ENCODE results near the gene RNU6-8. TPM values are rescaled to one million over a fixed set of nuclear protein-coding genes. Genes with fewer than 3 reads are reported as not detected.

The RNU6-8 gene
- total and polyA plus RNA-seq, 2 donors (not counting 1 experiment from before 2014, with no cell fraction given): not detected

DNA sequence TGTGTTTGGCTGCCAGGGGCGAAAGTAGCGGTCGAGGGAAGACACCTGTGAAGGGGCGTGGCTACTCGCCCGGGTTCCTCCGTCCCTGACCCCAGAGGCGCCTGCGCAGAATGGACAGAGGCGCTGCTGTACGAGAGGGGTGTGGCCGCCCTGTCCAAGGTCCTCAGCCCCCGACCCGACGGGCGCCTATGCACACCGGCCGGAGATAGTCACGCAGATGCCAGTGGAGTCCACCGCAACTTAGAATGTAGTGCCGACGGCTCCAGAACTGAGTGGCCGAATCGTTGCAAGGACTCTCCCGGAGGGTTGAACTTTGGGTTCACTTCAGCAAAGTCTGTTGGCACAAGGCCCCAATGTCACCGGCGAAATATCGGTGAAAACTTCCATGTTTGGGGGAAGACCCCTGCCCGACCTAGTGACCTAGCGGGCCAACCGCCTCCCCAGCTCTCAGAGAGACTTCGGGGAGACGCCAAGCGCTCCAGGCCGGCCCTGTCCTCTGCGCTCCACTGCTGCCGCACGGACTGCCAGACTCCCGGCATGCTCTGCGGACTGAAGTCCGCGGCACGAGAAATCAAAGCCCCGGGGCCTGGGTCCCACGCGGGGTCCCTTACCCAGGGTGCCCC, 1.8 kb downstream of the RNU6-8 start:
- intact Hi-C loops (cut with micrococcal nuclease): loop anchor here (2.0 to 10.0 kb wide), 4 partner anchors 47 to 1174 kb away; partner anchors contain the start of genes AP4S1, DTD2, HECTD1 and STRN3
- CTCF ChIA-PET: interaction anchor here (1.4 to 2.5 kb wide), 2 partner anchors 125 to 994 kb away, joined by 3 to 13 read pairs; partner anchors contain the start of genes ARHGAP5 and HECTD1
- H3K79me2 ChIP-seq (ENCODE audit: control insufficient read depth, insufficient read depth, low read length): no peaks in the 10 kb centered on the region
- H3K36me3 ChIP-seq (replicated peaks in 1 of 2; ENCODE audit: control extremely low read depth in 1 of 2, control insufficient read depth in 1 of 2, extremely low read depth in 1 of 2, insufficient read depth in 2 of 2, low read length in 1 of 2): no peaks in the 10 kb centered on the region
- peak overlapping the region; percentile 99 for H3K27ac ChIP-seq (ENCODE audit: low read length in 2 of 2)
- H3K27me3 ChIP-seq (replicated peaks in 1 of 4; ENCODE audit: control extremely low read depth in 1 of 4, control insufficient read depth in 3 of 4, insufficient read depth in 4 of 4, low read length in 3 of 4): no peaks in the 10 kb centered on the region
- POLR2A ChIA-PET: interaction anchor here (2.4 kb wide), 1 partner anchor 124 kb away, joined by 33 read pairs; the partner anchor contains the start of gene ARHGAP5
- H2AFZ ChIP-seq (ENCODE audit: insufficient read depth, low read depth, low read length, poor library complexity, severe bottlenecking): peak overlapping the region; percentile 86
- peak; percentile 65 for ATAC-seq (ENCODE audit: low read depth)
- peak overlapping the region; percentile 77 for H3K4me2 ChIP-seq (replicated peaks; ENCODE audit: low read depth, low read length, poor library complexity, severe bottlenecking)
- Mint-ChIP-seq H3K27me3 (no peaks in the 10 kb centered on the region), H3K27ac (peak overlapping the region; percentile 99), H3K4me1 (peaks cover 44% of the 10 kb centered on the region), H3K9me3 (ENCODE audit: insufficient read depth) (no peaks in the 10 kb centered on the region), H3K4me3 (peak overlapping the region; percentile 92)
- H3K9ac ChIP-seq (ENCODE audit: low read length): peak overlapping the region; percentile 93
- no peaks in the 10 kb centered on the region for H3K9me3 ChIP-seq (ENCODE audit: control extremely low read depth in 1 of 3, control insufficient read depth in 2 of 3, insufficient read depth in 1 of 3, low read length in 2 of 3)
- H3K4me1 ChIP-seq (ENCODE audit: control insufficient read depth in 2 of 2, insufficient read depth in 2 of 2, low read length in 2 of 2): peaks cover 13 to 27% of the 10 kb centered on the region in 2 donors
- peak; percentile 92 for DNase-seq
- H4K20me1 ChIP-seq (ENCODE audit: control insufficient read depth, insufficient read depth, low read length, poor library complexity, severe bottlenecking): no peaks in the 10 kb centered on the region
- under 1% methylated on average over 46 of the region's 46 CpGs for WGBS (ENCODE audit: insufficient coverage)
- no peak for TF ChIP-seq EZH2 (IDR thresholded peaks at IDR 0.05; ENCODE audit: borderline replicate concordance, insufficient read depth, low read depth, low read length, poor library complexity, severe bottlenecking)
- TF ChIP-seq, protein P1, sequence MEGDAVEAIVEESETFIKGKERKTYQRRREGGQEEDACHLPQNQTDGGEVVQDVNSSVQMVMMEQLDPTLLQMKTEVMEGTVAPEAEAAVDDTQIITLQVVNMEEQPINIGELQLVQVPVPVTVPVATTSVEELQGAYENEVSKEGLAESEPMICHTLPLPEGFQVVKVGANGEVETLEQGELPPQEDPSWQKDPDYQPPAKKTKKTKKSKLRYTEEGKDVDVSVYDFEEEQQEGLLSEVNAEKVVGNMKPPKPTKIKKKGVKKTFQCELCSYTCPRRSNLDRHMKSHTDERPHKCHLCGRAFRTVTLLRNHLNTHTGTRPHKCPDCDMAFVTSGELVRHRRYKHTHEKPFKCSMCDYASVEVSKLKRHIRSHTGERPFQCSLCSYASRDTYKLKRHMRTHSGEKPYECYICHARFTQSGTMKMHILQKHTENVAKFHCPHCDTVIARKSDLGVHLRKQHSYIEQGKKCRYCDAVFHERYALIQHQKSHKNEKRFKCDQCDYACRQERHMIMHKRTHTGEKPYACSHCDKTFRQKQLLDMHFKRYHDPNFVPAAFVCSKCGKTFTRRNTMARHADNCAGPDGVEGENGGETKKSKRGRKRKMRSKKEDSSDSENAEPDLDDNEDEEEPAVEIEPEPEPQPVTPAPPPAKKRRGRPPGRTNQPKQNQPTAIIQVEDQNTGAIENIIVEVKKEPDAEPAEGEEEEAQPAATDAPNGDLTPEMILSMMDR (IDR thresholded peaks at IDR 0.05): no peak
- peak overlapping the region; percentile 84 to 88 (median 87) for H3K4me3 ChIP-seq (ENCODE audit: control extremely low read depth in 1 of 5, extremely low read depth in 1 of 5, insufficient read depth in 1 of 5, low read depth in 2 of 5, low read length in 4 of 5)
